ENCODE measurements around the gene SRC. TPM values are rescaled to one million over a fixed set of nuclear protein-coding genes. Genes with fewer than 3 reads are reported as not detected.

The SRC gene
- total and polyA plus RNA-seq, 2 donors (not counting 3 experiments of a cell fraction or from before 2014, with no cell fraction given): 22.6 to 29.4 TPM

GRCh38 chr20:37356387-37356786, 10.4 kb downstream of the SRC start:
- Histone ChIP-seq H3K4me1 (ENCODE audit: control insufficient read depth, extremely low read depth, insufficient read depth, low read length) (no peaks in the 10 kb centered on the region), H3K9ac (replicated peaks; ENCODE audit: extremely low read depth, insufficient read depth, low read length) (no peak overlapping the region), H3K79me2 (ENCODE audit: control insufficient read depth, insufficient read depth, low read length) (peaks cover 94% of the 10 kb centered on the region), H3K9me3 (replicated peaks; ENCODE audit: control insufficient read depth, insufficient read depth, low read length) (no peaks in the 10 kb centered on the region), H3K27ac (ENCODE audit: insufficient read depth, low read depth, low read length) (no peak overlapping the region), H3K9me1 (replicated peaks; ENCODE audit: control insufficient read depth, extremely low read depth, insufficient read depth, low read length) (no peaks in the 10 kb centered on the region), H4K20me1 (replicated peaks; ENCODE audit: control insufficient read depth, extremely low read depth, insufficient read depth, low read length) (no peaks in the 10 kb centered on the region), H3K27me3 (ENCODE audit: control insufficient read depth in 2 of 2, insufficient read depth in 2 of 2, low read length in 2 of 2) (no peaks in the 10 kb centered on the region), H2AFZ (ENCODE audit: low read depth, low read length) (no peak overlapping the region), H3K4me2 (ENCODE audit: insufficient read depth, low read length) (no peak overlapping the region), H3K36me3 (ENCODE audit: control insufficient read depth in 2 of 2, extremely low read depth in 1 of 2, insufficient read depth in 2 of 2, low read length in 2 of 2) (peaks cover 0 to 4% of the 10 kb centered on the region in 2 experiments), H3K4me3 (replicated peaks in 1 of 3; ENCODE audit: insufficient read depth in 1 of 3, low read depth in 1 of 3, low read length in 3 of 3) (no peak overlapping the region)
- CTCF ChIA-PET: interaction anchor here (1.0 to 1.6 kb wide), 4 partner anchors 8 to 12 kb away, joined by 3 to 6 read pairs (median 5); partner anchors contain the start of gene SRC
- dilution Hi-C loops (cut with MboI; ENCODE audit: extremely low pct_ligation_motif_present, low sequenced_read_pairs): no loop called here
- BruUV-seq (replicated peaks): no TSS peak
- DNase-seq (ENCODE audit: low read depth, low spot score) (no peak), FAIRE-seq (no peak)
- intact Hi-C loops (cut with micrococcal nuclease): no loop called here
- POLR2A ChIA-PET: no interaction called here
- TF ChIP-seq POLR2A (IDR thresholded peaks at IDR 0.05; ENCODE audit: low read depth, low read length) (no peak), MYC (IDR thresholded peaks at IDR 0.05; ENCODE audit: low read depth, low read length) (no peak), EZH2 (IDR thresholded peaks at IDR 0.05; ENCODE audit: borderline replicate concordance, low read depth, low read length, severe bottlenecking) (no peak), MAX (IDR thresholded peaks at IDR 0.05; ENCODE audit: insufficient read depth, insufficient read length) (no peak), POLR2AphosphoS5 (IDR thresholded peaks at IDR 0.05; ENCODE audit: insufficient read depth, low read depth, low read length) (no peak), JUN (IDR thresholded peaks at IDR 0.05; ENCODE audit: borderline replicate concordance, insufficient read depth, insufficient read length, low read depth) (no peak), CTCF (IDR thresholded peaks at IDR 0.05; ENCODE audit: extremely low read depth in 1 of 2, insufficient read depth in 1 of 2, low read depth in 1 of 2, low read length in 2 of 2) (no peak)

Data from endothelial cell of umbilical vein (primary cell).